Urothelium cell line (cell line): ENCODE data around the gene COQ5.
"Not testable (repeated sequence)": the region's sequence is repeated elsewhere in the genome, so short reads cannot be mapped to it uniquely, and the experiment has no call there.

Source experiments
- DNase-seq: peaks from one replicate; pipeline ENCODE4 v3.0.0; 2011; ENCODE audit warnings: low spot score, mixed read lengths
- FAIRE-seq: peaks from 2 replicates; lab custom pipeline; 2011; peaks lifted over from hg19 to GRCh38; lab: Jason Lieb, UNC

Gene COQ5

GRCh38 chr12:120529641-120530417 lies 871 bp upstream of the COQ5 start:
- peak; percentile 56 for DNase-seq

GRCh38 chr12:120522568-120522967 lies 6.4 kb downstream of the COQ5 start:
- FAIRE-seq (no peak), DNase-seq (no peak)

More at GRCh38 chr12:120529641-120530417, 871 bp upstream of the COQ5 start:
- FAIRE-seq = no peak

- not testable (repeated sequence) for DNase-seq, FAIRE-seq
Observed at GRCh38 chr12:120519324-120519723, 9.6 kb downstream of the COQ5 start.

GRCh38 chr12:120515496-120515895 lies 13.5 kb downstream of the COQ5 start:
- no peak for DNase-seq
- no peak for FAIRE-seq

GRCh38 chr12:120514002-120514401 lies 15.0 kb downstream of the COQ5 start:
- no peak for DNase-seq
- no peak for FAIRE-seq

GRCh38 chr12:120508537-120508936 lies 20.4 kb downstream of the COQ5 start:
- FAIRE-seq (no peak), DNase-seq (no peak)

GRCh38 chr12:120504587-120504986 lies 24.4 kb downstream of the COQ5 start:
- no peak for DNase-seq

GRCh38 chr12:120500581-120500980 lies 28.4 kb downstream of the COQ5 start:
- FAIRE-seq = no peak
- no peak for DNase-seq

More at GRCh38 chr12:120504587-120504986, 24.4 kb downstream of the COQ5 start:
- FAIRE-seq = no peak

GRCh38 chr12:120498870-120499515 lies 30.0 kb downstream of the COQ5 start:
- FAIRE-seq = no peak
- DNase-seq = no peak

- no peak for DNase-seq
- no peak for FAIRE-seq
Observed at GRCh38 chr12:120497524-120498150, 31.3 kb downstream of the COQ5 start.

GRCh38 chr12:120496413-120497340 lies 32.3 kb downstream of the COQ5 start:
- peak; percentile 68 for DNase-seq
- no peak for FAIRE-seq

- DNase-seq (peak; percentile 98), FAIRE-seq (no peak)
Observed at GRCh38 chr12:120495731-120496412, 33.1 kb downstream of the COQ5 start, which contains the start of gene DYNLL1. DYNLL1 (plus strand) TSS chr12:120496113; CDS start chr12:120496422, 309 bp downstream.

- FAIRE-seq (no peak), DNase-seq (no peak)
Observed at GRCh38 chr12:120495186-120495730, 33.7 kb downstream of the COQ5 start.

GRCh38 chr12:120490833-120491512 lies 38.0 kb downstream of the COQ5 start:
- no peak for FAIRE-seq
- no peak for DNase-seq

GRCh38 chr12:120490325-120490724 lies 38.6 kb downstream of the COQ5 start:
- no peak for DNase-seq
- FAIRE-seq = no peak

- FAIRE-seq (no peak), DNase-seq (no peak)
Observed at GRCh38 chr12:120489018-120489417, 39.9 kb downstream of the COQ5 start.

GRCh38 chr12:120488057-120488640 lies 40.8 kb downstream of the COQ5 start:
- DNase-seq = no peak
- FAIRE-seq = no peak

- not testable (repeated sequence) for DNase-seq, FAIRE-seq
Observed at GRCh38 chr12:120487552-120487951, 41.4 kb downstream of the COQ5 start.
